Endodermal cell (in vitro differentiated cells): ENCODE data around the gene RAB24. TPM values are rescaled to one million over a fixed set of nuclear protein-coding genes. Genes with fewer than 3 reads are reported as not detected.

Experiments
- DNase-seq: peaks from one replicate; pipeline ENCODE4 v3.0.0-alpha.2; 2017
- H3K27ac ChIP-seq: 2 replicates; pipeline ENCODE4 v1.5.1; 2013; ENCODE audit warnings: mild to moderate bottlenecking, low read depth, low read length, moderate library complexity
- H3K27me3 ChIP-seq: 2 replicates; pipeline ENCODE4 v1.6.1; 2013; ENCODE audit warnings: mild to moderate bottlenecking, low read length, moderate library complexity; ENCODE audit not compliant: insufficient read depth, control insufficient read depth, poor library complexity, severe bottlenecking
- H3K36me3 ChIP-seq: 2 replicates; pipeline ENCODE4 v1.7.0; 2013; ENCODE audit warnings: mild to moderate bottlenecking, low read length, moderate library complexity; ENCODE audit not compliant: control insufficient read depth, insufficient read depth
- H3K4me1 ChIP-seq: one replicate; pipeline ENCODE4 v1.7.0; 2013; ENCODE audit warnings: low read length; ENCODE audit not compliant: control insufficient read depth, insufficient read depth
- H3K4me3 ChIP-seq: 2 replicates; pipeline ENCODE4 v1.5.1; 2013; ENCODE audit warnings: mild to moderate bottlenecking, low read length, moderate library complexity
- H3K9ac ChIP-seq: 2 replicates; pipeline ENCODE4 v1.6.1; 2013; ENCODE audit warnings: mild to moderate bottlenecking, low read length, moderate library complexity; ENCODE audit not compliant: poor library complexity, severe bottlenecking; ENCODE audit errors: extremely low read depth
- H3K9me3 ChIP-seq: 2 replicates; pipeline ENCODE4 v1.6.1; 2013; ENCODE audit warnings: mild to moderate bottlenecking, low read length, moderate library complexity; ENCODE audit not compliant: control insufficient read depth
- H3K27ac Mint-ChIP-seq: 2 replicates; pipeline ENCODE4 v1.8.0; 2020; ENCODE audit warnings: mixed read lengths
- H3K27me3 Mint-ChIP-seq: 2 replicates; pipeline ENCODE4 v1.8.0; 2021; ENCODE audit warnings: mild to moderate bottlenecking, mixed read lengths; ENCODE audit not compliant: insufficient read depth
- H3K36me3 Mint-ChIP-seq: 2 replicates; pipeline ENCODE4 v1.8.0; 2020; ENCODE audit warnings: low read depth, mixed read lengths
- H3K4me1 Mint-ChIP-seq: 2 replicates; pipeline ENCODE4 v1.8.0; 2020; ENCODE audit warnings: mixed read lengths
- H3K4me3 Mint-ChIP-seq: 2 replicates; pipeline ENCODE4 v1.8.0; 2020; ENCODE audit warnings: mild to moderate bottlenecking, moderate library complexity, mixed read lengths
- H3K9me3 Mint-ChIP-seq: 2 replicates; pipeline ENCODE4 v1.8.0; 2020; ENCODE audit warnings: mild to moderate bottlenecking, mixed read lengths
- WGBS, 2 experiments: methylation state at CpG; one replicate each; pipeline versions ENCODE4 v1.1.5 to v1.1.7; 2013; ENCODE audit warnings: missing lambda C conversion rate in 2 of 2, mixed read lengths in 1 of 2; ENCODE audit not compliant: insufficient coverage in 1 of 2, insufficient read length in 1 of 2; 5-methylcytosine and 5-hydroxymethylcytosine counted together
- total RNA-seq, 2 donors: library from RNA; stranded (reverse); fragmentation: NEBNext Ultra II Directional in 1 of 2; extraction: Animal tissue kit (Norgen Biotek cat#: 25700) in 1 of 2; gene quantifications; 2 replicates in 1 of 2; 3 replicates in 1 of 2; pipeline ENCODE4 v1.2.1, GENCODE V29; 2021
- TF ChIP-seq, protein P1 (sequence below): fragments of 200-600 bp; sonication (generic); conservative IDR thresholded peaks from 2 replicates; pipeline ENCODE4 v1.5.0; 2021; ENCODE audit warnings: antibody characterized with exemption, mild to moderate bottlenecking

Gene RAB24
- total RNA-seq, 2 donors from 2014 or later = 13.8 to 25.1 TPM

DNA sequence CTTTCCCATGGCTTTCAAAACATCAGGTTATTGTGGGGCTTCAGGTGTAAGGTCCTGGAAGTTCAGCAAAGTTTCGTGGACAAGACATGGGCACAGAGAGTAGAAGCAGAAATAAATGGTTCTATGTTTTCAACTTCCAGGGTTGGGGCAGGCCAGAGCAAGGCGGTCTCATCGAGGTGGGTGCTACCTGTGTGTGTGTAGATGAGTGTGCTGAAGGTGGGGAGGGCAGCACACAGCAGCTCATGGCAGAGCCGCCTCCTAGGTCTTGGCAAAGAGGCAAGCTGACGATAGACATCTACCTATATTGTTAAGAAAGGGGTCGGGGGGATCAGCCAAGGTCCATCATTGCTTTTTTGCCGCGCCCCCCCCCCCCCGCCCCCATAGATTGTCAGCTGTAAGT, 3.8 kb downstream of the RAB24 start:
- Histone ChIP-seq H3K27ac (no peak overlapping the region), H3K36me3 (peaks cover 61% of the 10 kb centered on the region), H3K4me1 (peaks cover 18% of the 10 kb centered on the region), H3K9ac (no peak overlapping the region), H3K4me3 (no peak overlapping the region), H3K9me3 (no peaks in the 10 kb centered on the region), H3K27me3 (no peaks in the 10 kb centered on the region)
- peaks cover 37% of the 10 kb centered on the region for H3K36me3 Mint-ChIP-seq
- H3K27ac Mint-ChIP-seq = peak overlapping the region; percentile 86
- no peak for DNase-seq
- TF ChIP-seq, protein P1, sequence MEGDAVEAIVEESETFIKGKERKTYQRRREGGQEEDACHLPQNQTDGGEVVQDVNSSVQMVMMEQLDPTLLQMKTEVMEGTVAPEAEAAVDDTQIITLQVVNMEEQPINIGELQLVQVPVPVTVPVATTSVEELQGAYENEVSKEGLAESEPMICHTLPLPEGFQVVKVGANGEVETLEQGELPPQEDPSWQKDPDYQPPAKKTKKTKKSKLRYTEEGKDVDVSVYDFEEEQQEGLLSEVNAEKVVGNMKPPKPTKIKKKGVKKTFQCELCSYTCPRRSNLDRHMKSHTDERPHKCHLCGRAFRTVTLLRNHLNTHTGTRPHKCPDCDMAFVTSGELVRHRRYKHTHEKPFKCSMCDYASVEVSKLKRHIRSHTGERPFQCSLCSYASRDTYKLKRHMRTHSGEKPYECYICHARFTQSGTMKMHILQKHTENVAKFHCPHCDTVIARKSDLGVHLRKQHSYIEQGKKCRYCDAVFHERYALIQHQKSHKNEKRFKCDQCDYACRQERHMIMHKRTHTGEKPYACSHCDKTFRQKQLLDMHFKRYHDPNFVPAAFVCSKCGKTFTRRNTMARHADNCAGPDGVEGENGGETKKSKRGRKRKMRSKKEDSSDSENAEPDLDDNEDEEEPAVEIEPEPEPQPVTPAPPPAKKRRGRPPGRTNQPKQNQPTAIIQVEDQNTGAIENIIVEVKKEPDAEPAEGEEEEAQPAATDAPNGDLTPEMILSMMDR = no peak
- H3K9me3 Mint-ChIP-seq = no peaks in the 10 kb centered on the region
- peaks cover 64% of the 10 kb centered on the region for H3K4me1 Mint-ChIP-seq
- WGBS, 2 experiments = 94 to 96% methylated on average over 5 to 7 of the region's 9 CpGs
- H3K4me3 Mint-ChIP-seq = no peak overlapping the region
- no peaks in the 10 kb centered on the region for H3K27me3 Mint-ChIP-seq

DNA sequence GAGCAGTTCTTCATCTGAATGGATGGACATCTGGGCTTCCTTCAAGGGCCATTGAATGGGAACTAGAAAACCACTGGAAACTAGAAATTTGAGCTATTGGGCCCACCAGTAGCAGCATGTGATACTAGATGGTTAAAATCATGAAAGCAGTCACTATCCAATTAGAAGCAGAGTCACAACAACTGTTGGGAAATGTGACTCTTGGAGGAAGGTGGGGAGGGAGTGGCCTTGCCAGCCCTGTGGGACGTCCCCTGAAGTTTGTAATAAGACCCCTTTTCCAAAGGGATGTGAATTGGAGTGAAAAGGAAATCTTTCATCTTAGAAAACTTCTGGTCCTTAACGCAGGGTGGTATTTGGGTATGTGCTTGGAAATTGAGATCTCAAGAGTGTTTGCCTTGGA, 5.6 kb downstream of the RAB24 start:
- Histone ChIP-seq H3K27me3 (no peaks in the 10 kb centered on the region), H3K4me3 (no peak overlapping the region), H3K9me3 (no peaks in the 10 kb centered on the region), H3K36me3 (peaks cover 78% of the 10 kb centered on the region), H3K27ac (no peak overlapping the region), H3K4me1 (peaks cover 15% of the 10 kb centered on the region), H3K9ac (no peak overlapping the region)
- H3K4me3 Mint-ChIP-seq = no peak overlapping the region
- no peaks in the 10 kb centered on the region for H3K27me3 Mint-ChIP-seq
- H3K9me3 Mint-ChIP-seq = no peaks in the 10 kb centered on the region
- peaks cover 53% of the 10 kb centered on the region for H3K36me3 Mint-ChIP-seq
- no peak for DNase-seq
- peaks cover 57% of the 10 kb centered on the region for H3K4me1 Mint-ChIP-seq
- TF ChIP-seq, protein P1 = no peak
- 87 to 100% methylated on average over 1 to 2 of the region's 2 CpGs for WGBS, 2 experiments
- peak overlapping the region; percentile 61 for H3K27ac Mint-ChIP-seq

DNA sequence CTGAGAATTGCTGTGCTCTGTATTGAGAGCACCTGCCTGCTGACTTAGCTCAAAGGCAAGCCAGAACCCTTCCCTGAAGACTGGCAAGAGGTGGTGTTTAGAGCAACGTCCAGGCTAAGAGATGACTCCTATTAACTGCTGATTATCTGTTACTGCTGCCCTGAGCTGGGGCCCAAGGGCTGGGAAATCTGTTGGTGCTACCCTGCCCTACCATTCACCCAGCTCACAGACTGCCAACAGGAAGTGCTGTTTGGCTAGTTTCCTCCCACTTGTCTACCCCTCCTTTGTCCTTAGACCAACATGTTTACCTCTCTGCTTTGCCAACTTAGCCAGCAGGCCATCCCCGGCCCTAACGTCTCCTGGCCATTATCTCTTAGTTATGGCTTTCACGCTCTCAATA, 6.9 kb downstream of the RAB24 start:
- DNase-seq = no peak
- no peaks in the 10 kb centered on the region for H3K9me3 ChIP-seq
- peaks cover 50% of the 10 kb centered on the region for H3K4me1 Mint-ChIP-seq

More for the DNA sequence above, 6.9 kb downstream of the RAB24 start:
- H3K27me3 Mint-ChIP-seq = no peaks in the 10 kb centered on the region
- Histone ChIP-seq H3K4me3 (no peak overlapping the region), H3K4me1 (peaks cover 13% of the 10 kb centered on the region), H3K27ac (no peak overlapping the region), H3K27me3 (no peaks in the 10 kb centered on the region), H3K36me3 (peaks cover 88% of the 10 kb centered on the region), H3K9ac (no peak overlapping the region)
- H3K4me3 Mint-ChIP-seq = no peak overlapping the region
- WGBS, 2 experiments = 91% methylated on average over 3 to 4 of the region's 4 CpGs
- TF ChIP-seq, protein P1 = no peak
- peak overlapping the region; percentile 61 for H3K27ac Mint-ChIP-seq
- H3K9me3 Mint-ChIP-seq = no peaks in the 10 kb centered on the region
- peaks cover 66% of the 10 kb centered on the region for H3K36me3 Mint-ChIP-seq
